NCI-H146 treated with DMSO at 0.1 percent for 48 hours (cell line): Measurements from ENCODE around the gene SYCE1L.
"Not testable (repeated sequence)": the region's sequence is repeated elsewhere in the genome, so short reads cannot be mapped to it uniquely, and the experiment has no call there.

Source experiments
- DNase-seq: peaks from one replicate; lab custom pipeline; 2025; ENCODE audit not compliant: unreplicated experiment; lab: John Stamatoyannopoulos, UW

SYCE1L gene, protein sequence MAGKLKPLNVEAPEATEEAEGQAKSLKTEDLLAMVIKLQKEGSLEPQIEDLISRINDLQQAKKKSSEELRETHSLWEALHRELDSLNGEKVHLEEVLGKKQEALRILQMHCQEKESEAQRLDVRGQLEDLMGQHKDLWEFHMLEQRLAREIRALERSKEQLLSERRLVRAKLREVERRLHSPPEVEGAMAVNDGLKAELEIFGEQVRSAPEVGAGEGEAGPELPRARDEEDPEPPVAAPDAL

GRCh38 chr16:77199211-77199610 is at the start of gene SYCE1L:
Gene SYCE1L (plus strand): TSS chr16:77199408. CDS start chr16:77199452, 44 bp downstream.
- DNase-seq = no peak

DNA sequence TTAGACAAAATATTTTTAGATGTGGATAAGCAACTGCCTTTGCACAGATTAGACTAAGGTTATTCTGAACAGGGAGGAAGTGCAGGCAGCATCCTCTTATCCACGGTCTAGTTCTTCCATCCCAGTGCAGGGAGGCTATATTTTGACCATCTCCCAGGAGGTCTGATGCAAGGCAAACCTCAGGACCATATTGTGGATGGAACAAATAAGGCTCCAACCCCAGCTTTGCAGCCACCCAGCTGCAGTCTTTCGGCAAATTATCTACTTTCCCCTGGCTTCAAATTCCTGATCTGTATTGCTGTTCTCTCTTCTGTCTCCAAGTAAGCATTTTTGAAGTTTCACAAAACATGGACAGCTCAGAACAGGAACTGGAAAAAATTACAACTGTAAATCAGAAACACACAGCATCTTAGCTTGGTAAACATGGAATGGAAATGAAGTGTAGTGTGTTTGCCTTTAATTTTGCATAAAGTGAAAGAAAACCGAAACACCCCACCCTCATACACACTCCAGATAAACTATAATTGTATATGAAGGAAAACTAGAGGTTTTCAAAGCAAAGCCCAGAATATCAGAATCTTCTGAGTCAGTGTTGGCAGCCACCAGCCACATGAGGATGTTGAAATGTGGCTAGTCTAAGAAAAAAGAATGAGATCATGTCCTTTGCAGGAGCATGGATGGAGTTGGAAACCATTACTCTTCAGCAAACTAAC is 41.7 kb upstream of the SYCE1L start:
- DNase-seq = no peak

DNA sequence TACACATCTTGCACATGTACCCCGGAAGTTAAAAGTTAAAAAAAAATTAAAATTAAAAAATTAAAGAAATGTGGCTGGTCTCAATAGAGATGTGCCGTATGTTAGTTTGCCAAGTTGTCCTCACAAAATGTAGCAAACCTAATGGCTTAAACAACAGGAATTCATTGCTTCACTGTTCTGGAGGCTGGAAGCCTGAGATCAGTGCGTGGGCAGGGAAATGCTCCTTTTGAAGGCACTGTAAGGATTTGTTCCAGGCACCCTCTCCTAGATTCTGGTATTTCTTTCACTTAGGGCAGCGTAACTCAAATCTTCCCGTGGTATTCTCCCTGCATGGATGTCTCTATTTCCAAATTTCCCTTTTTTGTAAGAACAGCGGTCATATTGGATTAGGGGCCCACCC is 40.9 kb upstream of the SYCE1L start:
- DNase-seq = no peak

- no peak for DNase-seq
Observed at GRCh38 chr16:77165006-77165405, 34.2 kb upstream of the SYCE1L start.

- DNase-seq = not testable (repeated sequence)
Observed at GRCh38 chr16:77165536-77166236, 33.5 kb upstream of the SYCE1L start.

DNA sequence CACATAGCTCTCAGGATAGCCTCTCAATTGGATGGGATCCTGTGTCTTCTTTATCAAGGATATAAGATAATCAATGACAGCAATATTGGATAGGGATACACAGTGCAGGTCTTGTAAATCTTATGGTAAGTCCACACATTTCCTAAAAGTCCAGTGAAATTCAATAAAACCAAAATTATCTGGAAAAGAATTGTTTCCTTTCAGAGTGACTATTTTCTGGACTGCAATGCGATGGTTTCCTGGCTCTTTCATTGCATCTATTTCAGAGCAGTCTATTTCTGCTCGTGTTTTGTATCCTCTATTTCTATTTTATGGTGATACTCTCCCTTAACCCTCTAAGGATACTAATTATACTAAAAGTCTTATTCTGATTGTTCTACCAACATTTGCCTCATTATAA is 32.5 kb upstream of the SYCE1L start:
- no peak for DNase-seq

GRCh38 chr16:77168901-77169300 is 30.3 kb upstream of the SYCE1L start:
- DNase-seq = no peak

DNA sequence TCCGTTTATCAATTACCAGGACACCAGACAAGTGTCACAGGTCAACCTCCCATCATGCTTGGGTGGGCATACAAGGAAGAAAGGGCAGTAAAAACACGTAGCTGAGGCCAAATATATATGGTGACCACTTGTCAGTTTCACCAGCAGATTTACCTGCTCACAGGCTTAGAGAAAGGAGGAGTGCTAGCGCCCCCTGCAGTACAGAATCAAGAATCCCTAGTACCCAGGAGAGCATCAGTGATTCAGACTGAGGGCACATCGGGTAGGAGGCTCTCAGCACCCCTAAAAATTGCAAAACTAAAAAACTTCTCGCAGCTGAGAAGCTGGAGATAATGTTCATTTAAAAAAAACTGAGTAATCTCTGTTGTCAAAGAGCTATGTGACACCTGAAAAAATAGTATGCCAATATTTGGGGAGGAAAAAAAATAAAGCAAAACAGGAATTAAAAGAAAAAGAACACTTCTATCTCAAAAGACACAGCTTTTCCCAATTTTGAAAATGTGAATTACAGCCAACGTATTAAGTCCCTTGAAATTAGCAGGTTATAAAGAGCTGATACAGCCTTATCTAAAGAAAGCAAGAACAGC is 29.5 kb upstream of the SYCE1L start:
- DNase-seq = peak; percentile 61

GRCh38 chr16:77170805-77171204 is 28.4 kb upstream of the SYCE1L start:
- no peak for DNase-seq

DNA sequence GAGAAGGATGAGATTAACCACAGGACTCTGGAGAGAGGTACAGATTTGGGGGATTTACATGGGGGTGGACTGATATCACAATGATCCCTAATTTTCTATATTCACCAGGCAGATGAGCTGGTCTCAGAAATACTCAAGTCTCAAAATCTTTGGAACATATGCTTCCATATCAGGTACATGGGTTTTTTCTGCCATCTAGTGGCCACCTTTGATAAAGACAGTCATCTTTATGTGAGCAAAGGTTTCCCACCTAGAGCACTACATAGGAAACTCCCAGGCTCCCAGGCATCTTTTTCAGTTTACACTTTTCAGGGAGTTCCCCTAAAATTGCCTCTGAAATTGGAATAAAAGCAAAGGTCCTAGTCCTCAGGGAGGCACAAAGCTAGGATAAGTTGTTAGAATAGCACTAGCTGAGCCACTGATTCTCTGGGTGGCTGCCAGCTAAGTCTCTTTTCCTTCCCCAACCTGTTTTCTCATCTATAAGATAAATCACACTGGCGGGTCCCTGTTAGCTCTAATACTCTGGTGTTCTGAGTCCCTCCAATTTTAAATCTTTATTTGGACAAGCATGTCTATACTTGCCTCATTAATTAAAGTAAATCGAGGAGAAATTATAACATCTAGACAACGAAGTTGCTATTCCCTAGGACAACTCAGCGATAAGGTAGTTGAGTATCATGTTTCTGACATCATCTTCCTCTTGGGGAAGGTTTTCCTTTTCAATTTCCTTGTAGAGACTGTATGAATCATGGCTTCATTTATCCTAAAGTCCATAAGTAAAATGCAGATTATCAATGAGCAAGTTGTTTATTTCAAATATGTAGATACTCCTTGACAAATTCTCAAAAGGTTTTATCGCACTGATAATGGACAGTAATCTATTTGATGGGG is 27.2 kb upstream of the SYCE1L start:
- peak; percentile 67 for DNase-seq

DNA sequence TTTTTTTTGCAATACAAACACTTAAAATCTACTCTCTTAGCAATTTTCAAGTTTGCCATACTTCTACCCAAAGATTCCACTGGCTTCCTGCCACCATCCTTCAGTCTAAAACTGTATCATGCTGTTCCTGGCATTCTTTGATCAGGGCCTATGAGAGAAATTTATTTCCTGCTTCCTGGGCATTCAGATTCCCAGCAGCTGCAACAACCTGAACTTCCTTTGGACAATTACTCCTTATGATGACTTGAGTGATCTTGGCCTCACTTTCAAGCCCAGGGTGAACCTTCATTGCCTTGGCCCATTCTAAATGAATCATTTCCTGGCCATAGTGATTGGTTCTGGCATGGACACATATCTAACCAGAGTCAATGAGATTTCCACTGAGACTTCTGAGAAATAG is 26.3 kb upstream of the SYCE1L start:
- no peak for DNase-seq

DNA sequence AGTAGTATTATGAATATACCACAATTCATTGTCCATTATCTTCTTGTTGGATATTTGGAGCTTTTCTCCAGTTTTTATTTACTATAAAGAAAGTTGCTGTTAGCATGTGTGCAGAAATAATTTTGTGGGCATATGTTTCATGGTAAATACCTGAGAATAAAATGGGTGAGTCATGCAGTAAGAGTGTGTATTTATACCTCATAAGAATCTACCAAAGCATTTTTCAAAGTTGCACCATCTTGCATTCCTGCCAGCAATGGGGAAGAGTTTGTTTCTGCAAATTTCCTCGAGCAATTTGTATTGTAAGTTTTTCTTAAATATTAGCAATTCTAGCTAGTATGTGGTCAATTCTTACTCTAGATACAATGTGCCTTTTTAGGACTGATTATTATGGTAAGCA is 16.1 kb upstream of the SYCE1L start:
- no peak for DNase-seq

GRCh38 chr16:77186298-77186697 is 12.9 kb upstream of the SYCE1L start:
- DNase-seq = not testable (repeated sequence)

- DNase-seq = no peak
Observed at GRCh38 chr16:77190190-77190477, 9.1 kb upstream of the SYCE1L start.

- DNase-seq = peak; percentile 94
Observed at GRCh38 chr16:77190478-77191258, 8.5 kb upstream of the SYCE1L start, which contains the start of gene MON1B. Gene MON1B (plus strand): TSS chr16:77191190. CDS start chr16:77191486, 296 bp downstream.

- no peak for DNase-seq
Observed at GRCh38 chr16:77191259-77191969, 7.8 kb upstream of the SYCE1L start.

GRCh38 chr16:77193377-77193776 is 5.8 kb upstream of the SYCE1L start:
- no peak for DNase-seq

DNA sequence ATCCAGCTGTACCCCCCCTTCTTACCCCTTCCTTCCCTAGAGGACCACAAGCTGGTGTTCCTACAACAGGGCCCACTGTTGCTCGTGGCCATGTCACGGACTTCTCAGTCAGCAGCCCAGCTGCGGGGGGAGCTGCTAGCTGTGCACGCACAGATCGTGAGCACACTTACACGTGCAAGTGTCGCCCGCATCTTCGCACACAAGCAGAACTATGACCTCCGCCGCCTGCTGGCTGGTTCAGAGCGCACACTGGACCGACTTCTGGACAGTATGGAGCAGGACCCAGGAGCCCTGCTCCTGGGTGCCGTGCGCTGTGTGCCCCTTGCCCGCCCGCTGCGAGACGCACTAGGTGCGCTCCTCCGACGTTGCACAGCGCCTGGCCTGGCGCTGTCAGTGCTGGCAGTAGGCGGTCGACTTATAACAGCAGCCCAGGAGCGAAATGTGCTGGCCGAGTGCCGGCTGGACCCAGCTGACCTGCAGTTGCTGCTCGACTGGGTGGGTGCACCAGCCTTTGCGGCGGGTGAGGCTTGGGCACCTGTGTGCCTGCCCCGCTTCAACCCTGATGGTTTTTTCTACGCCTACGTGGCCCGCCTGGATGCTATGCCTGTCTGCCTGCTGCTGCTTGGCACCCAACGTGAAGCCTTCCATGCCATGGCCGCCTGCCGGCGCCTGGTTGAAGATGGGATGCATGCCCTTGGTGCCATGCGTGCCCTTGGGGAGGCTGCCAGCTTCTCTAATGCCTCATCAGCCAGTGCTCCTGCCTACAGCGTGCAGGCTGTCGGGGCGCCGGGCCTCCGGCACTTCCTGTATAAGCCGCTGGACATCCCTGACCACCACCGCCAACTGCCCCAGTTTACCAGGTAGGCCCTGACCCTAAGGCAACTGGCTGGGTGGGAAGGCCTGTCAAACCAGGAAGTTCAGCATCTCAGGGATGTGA is 4.6 kb upstream of the SYCE1L start:
- no peak for DNase-seq
